ENCODE measurements around the gene GGTLC2.

Gene GGTLC2

DNA sequence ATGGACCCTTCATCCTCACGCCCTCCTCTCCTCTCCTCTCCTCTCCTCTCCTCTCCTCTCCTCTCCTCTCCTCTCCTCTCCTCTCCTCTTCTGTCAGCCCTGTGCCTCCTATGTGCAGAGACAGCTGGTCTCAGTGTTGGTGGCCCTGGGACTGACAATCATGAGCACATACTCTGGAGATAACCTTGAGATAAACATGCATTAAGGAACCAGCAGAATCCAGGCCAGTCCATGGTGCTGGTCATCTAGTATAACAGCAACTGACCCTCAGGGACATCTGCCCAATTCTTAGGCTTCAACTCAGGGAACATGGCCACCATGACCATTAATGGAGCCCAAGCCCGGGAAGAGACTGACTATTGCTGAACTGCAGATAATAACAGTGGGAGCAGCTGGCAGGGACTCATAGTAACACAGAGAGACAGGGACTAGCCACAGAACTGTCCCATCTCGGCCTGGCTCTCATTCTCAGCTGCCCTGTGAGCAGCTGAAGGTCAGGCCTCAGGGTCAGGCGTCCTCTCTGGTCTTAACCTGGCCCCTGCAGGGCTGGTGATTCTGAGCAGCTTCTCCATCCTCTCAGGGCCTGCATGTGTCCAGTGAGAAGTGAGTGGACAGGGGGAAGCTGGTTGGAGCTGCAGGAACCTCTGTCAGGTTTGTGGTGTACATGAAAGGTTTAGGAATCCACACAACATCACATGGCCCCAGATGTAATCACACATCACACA lies 45.4 kb downstream of the GGTLC2 start:
- Mint-ChIP-seq H3K36me3 (no peaks in the 10 kb centered on the region), H3K4me3 (no peak overlapping the region), H3K27ac (no peak overlapping the region), H3K27me3 (no peaks in the 10 kb centered on the region), H3K9me3 (no peaks in the 10 kb centered on the region), H3K4me1 (peaks cover 58% of the 10 kb centered on the region)
- ATAC-seq, result no peak

DNA sequence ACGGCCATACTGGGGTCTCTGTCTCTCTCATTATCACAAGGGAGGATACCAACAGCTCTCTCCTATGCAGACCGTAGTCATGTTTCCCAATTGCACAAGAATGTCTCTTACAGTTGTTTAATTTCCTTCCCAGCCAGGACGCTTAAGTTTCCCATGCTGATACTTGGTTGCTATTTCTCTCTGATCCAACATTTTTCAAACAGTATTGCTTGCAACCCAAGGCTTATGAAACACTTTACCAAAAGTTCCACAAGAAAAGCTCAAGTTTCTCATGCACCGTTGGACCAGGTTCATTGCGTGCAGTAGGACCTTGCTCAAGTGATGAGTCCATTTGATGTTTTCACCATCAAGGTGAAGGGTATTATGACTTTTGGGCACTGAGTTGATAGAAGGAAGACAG lies 46.6 kb downstream of the GGTLC2 start:
- Mint-ChIP-seq H3K27ac (no peak overlapping the region), H3K4me1 (peaks cover 46% of the 10 kb centered on the region), H3K27me3 (no peaks in the 10 kb centered on the region), H3K36me3 (no peaks in the 10 kb centered on the region), H3K9me3 (no peaks in the 10 kb centered on the region), H3K4me3 (no peak overlapping the region)
- no peak for ATAC-seq

DNA sequence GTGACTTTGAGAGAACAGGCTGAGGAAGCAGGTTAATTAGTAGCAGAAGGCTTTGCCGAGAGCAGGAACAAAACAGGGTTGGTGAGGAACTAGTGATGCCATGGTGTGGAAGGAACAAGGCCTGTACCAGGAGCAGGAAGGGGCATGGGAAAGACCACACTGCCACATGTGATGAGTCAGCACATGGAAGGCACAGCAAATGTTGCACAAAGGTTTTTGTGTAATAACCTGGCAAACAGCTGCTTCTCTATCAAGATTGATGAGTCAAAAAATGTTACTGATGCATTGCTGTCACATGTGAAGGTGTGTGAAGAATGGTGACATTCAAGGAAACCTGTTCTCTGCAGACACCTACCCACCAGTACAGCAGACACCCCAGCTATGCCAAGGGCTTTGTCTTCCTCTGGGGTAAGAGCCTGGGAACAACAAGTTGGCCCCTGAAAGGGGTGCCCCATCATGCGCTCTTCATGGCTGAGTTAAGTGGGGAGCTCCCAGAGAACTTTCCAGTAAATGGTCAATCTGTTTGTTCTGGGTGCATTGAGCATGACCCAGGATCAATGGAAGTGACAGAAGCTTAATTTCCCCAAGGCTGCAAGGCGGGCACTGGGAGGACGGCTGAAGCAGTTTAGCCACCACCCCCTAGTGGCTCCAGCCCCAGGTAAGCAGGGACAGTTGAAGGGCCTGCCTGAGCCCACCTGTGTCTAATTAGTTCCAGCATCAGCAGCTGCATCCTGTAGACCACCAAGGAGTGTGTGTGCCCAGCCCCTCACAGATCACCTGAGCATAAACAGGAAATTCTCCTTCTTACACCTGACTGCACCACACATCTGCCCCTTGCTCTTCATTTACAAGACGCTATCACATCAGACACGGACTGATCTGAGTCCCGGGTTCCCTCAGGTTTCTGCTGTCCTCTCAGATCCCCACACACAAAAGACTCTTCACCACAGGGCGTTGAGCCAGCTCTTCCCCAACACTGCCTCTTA lies 47.6 kb downstream of the GGTLC2 start:
- H3K36me3 Mint-ChIP-seq, result no peaks in the 10 kb centered on the region
- no peak for ATAC-seq
- no peaks in the 10 kb centered on the region for H3K9me3 Mint-ChIP-seq
- H3K4me1 Mint-ChIP-seq, result peaks cover 36% of the 10 kb centered on the region
- no peak overlapping the region for H3K4me3 Mint-ChIP-seq
- H3K27ac Mint-ChIP-seq, result peak overlapping the region; percentile 26
- H3K27me3 Mint-ChIP-seq, result no peaks in the 10 kb centered on the region

DNA sequence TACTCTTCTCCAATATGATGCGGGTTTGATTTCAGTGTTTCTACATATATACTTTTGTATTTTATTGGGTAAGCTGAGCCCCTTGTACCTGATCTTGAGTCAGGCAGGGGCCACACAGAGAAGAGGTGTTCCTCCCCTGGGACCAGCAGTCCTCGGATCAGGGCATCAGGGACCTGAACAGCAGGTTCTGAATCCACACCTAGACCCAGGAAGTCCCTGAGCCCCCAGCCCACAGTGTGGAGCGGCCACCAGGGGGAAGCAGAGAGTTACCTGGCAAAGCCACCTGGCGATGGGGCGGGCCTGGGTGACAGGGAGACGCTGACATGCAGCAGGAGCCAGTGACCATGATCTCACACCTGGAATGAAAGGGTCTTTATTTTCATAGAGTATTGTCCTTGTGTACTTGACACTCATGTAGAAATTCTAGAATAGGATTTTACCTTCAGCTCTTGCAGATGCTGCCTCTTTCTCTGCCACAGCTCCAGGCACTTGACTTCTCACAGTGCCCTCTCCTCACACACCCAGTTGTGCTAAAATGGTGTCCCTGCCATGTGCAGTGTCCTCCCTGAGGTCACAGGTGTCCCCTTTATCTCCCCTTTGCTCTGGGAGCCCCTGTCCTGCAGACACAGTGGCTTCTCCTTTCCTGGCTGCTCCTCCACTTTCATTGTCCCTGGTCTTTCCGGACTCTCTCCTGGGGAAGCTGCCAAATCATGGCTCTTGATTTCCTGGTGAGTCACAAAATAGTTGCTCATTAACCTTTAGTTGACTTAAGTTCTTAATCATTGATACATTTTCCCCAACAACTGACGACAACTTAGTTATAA lies 48.5 kb downstream of the GGTLC2 start:
- Mint-ChIP-seq H3K36me3 (no peaks in the 10 kb centered on the region), H3K9me3 (no peaks in the 10 kb centered on the region), H3K4me1 (peaks cover 36% of the 10 kb centered on the region), H3K4me3 (no peak overlapping the region), H3K27me3 (no peaks in the 10 kb centered on the region), H3K27ac (peak overlapping the region; percentile 43)
- ATAC-seq, result peak; percentile 60

DNA sequence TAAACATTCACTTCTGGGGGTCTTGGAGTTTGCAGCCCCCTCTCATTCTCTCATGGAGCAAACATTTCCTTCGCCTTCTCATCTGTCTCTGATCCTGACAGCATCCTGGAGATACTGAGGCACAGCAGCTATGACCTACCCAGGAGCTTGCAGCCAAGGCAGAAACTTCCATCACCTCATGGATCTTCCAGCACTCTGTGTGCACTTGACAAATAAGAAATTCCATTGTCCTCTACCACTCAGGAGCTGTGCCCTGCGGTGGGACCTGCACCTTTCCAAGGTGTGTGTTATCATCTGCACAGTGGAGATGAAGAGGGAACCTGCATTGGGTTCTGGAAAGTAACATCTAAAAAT lies 49.1 kb downstream of the GGTLC2 start:
- H3K4me3 Mint-ChIP-seq, result no peak overlapping the region
- no peaks in the 10 kb centered on the region for H3K27me3 Mint-ChIP-seq
- peaks cover 41% of the 10 kb centered on the region for H3K4me1 Mint-ChIP-seq
- H3K36me3 Mint-ChIP-seq, result no peaks in the 10 kb centered on the region
- no peaks in the 10 kb centered on the region for H3K9me3 Mint-ChIP-seq
- peak overlapping the region; percentile 43 for H3K27ac Mint-ChIP-seq
- no peak for ATAC-seq

DNA sequence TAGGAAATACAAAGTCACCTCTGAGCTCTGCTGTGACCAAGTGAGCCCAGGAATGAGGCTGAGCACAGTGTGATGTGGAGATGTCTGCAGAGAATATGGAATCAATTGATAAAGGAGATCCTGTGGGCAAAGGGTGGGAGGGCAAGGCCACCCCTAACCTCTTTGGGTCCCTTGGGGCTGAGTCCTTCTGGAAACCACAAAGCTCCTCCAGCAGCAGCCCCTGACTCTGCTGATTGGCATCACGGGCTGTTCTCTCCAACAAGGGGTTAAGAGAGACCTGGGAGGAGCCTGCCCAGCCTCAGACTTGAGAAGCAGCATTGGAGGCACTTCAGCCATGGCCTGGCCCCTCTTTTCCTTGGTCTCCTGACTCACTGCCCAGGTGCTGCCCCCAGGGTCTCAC lies 49.7 kb downstream of the GGTLC2 start:
- Mint-ChIP-seq H3K27ac (no peak overlapping the region), H3K36me3 (no peaks in the 10 kb centered on the region), H3K27me3 (no peaks in the 10 kb centered on the region), H3K9me3 (no peaks in the 10 kb centered on the region), H3K4me1 (peaks cover 45% of the 10 kb centered on the region), H3K4me3 (no peak overlapping the region)
- no peak for ATAC-seq

DNA sequence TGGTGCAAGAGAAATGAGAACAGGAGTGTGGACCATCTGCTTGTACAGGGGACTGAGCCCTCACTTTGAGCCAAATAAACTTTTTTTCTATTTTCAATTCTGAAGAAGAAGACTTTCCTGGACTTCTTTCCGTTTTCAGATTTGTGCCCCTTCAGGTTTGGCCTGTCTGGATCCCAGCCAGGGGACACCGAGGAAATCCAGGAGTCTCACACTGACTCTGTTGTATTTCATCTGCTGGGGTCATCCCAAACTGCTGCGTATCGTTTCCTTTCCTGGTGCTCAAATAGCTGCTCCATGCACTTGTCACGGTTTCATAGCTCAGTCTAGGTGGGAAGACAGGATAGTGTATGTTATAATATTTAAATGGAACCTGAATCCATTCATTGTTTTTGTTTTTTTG lies 51.7 kb downstream of the GGTLC2 start:
- no peaks in the 10 kb centered on the region for H3K36me3 Mint-ChIP-seq
- H3K4me1 Mint-ChIP-seq, result peaks cover 49% of the 10 kb centered on the region
- H3K27me3 Mint-ChIP-seq, result no peaks in the 10 kb centered on the region
- H3K9me3 Mint-ChIP-seq, result no peaks in the 10 kb centered on the region
- H3K27ac Mint-ChIP-seq, result no peak overlapping the region
- no peak for ATAC-seq
- no peak overlapping the region for H3K4me3 Mint-ChIP-seq
